ENCODE data around the gene COG5. TPM values are rescaled to one million over a fixed set of nuclear protein-coding genes. Genes with fewer than 3 reads are reported as not detected.

The COG5 gene
- total and polyA plus RNA-seq, 2 of the 4 experiments (the other 2 are of a cell fraction), result 18.5 to 27.4 TPM

- peak; percentile 6; the same call in 1 of the 2 replicates for TF ChIP-seq BHLHE40 (IDR thresholded peaks at IDR 0.05; ENCODE audit: low read depth, low read length)
Measured at GRCh38 chr7:107387573-107388219, 176.0 kb downstream of the COG5 start (continued).

- Histone ChIP-seq H3K36me3 (ENCODE audit: control insufficient read depth, insufficient read depth, low read length) (no peaks in the 10 kb centered on the region), H3K23ac (ENCODE audit: low read depth, low read length) (0 out of 2 replicates have a peak overlapping the region, but pooled peaks have one; percentile 45)
- WGBS, 2 experiments (ENCODE audit: extremely low coverage in 2 of 2, insufficient read length in 1 of 2), result 30% methylated on average over 2 of the region's 6 CpGs; no CpG with 5 or more reads in 1 of the 2 experiments
Measured at GRCh38 chr7:107387128-107387527, 176.6 kb downstream of the COG5 start.

More at GRCh38 chr7:107387128-107387527, 176.6 kb downstream of the COG5 start:
- Histone ChIP-seq H3K79me1 (ENCODE audit: low read depth in 1 of 2, low read length in 2 of 2) (peaks cover 0 to 35% of the 10 kb centered on the region in 2 experiments; a peak in 2 of 4 replicates), H3K4me1 (ENCODE audit: control insufficient read depth, insufficient read depth, low read length) (peaks cover 13% of the 10 kb centered on the region), H3K27ac (ENCODE audit: insufficient read depth, low read length) (no peak overlapping the region), H3K14ac (replicated peaks; ENCODE audit: low read depth, low read length) (no peak overlapping the region), H2AFZ (replicated peaks; ENCODE audit: low read length, poor library complexity) (peak overlapping the region; percentile 59), H2BK20ac (ENCODE audit: low read depth, low read length) (peak overlapping the region; percentile 7; the same call in 1 of the 2 replicates), H2AK9ac (replicated peaks; ENCODE audit: low read depth, low read length, poor library complexity) (no peak overlapping the region), H3K4me2 (ENCODE audit: low read depth, low read length) (peak overlapping the region; percentile 21; the same call in 1 of the 2 replicates), H3K9me3 (ENCODE audit: control insufficient read depth, insufficient read depth, low read length) (no peaks in the 10 kb centered on the region), H2AK5ac (ENCODE audit: low read depth, low read length) (peak overlapping the region; percentile 3; the same call in 1 of the 2 replicates), H3K9ac (ENCODE audit: low read depth, low read length) (no peak overlapping the region), H3K4me3 (ENCODE audit: insufficient read depth, low read depth, low read length) (no peak overlapping the region), H2BK120ac (ENCODE audit: low read depth, low read length) (peak overlapping the region; percentile 10; the same call in 1 of the 2 replicates), H3K18ac (ENCODE audit: low read depth, low read length) (no peak overlapping the region; the same call in 1 of the 2 replicates), H4K5ac (ENCODE audit: low read depth, low read length) (no peak overlapping the region), H3K4ac (ENCODE audit: low read depth, low read length) (peak overlapping the region; percentile 2; the same call in 1 of the 2 replicates), H3K27me3 (ENCODE audit: control insufficient read depth, insufficient read depth, low read length) (no peaks in the 10 kb centered on the region), H3K9me1 (ENCODE audit: insufficient read depth, low read length) (peaks cover 10% of the 10 kb centered on the region), H4K8ac (ENCODE audit: low read depth in 2 of 2, low read length in 2 of 2) (no peak overlapping the region; a peak in 1 of 4 replicates), H4K20me1 (ENCODE audit: insufficient read depth, low read length) (no peaks in the 10 kb centered on the region; the same call in 1 of the 2 replicates), H2BK5ac (ENCODE audit: low read depth, low read length, poor library complexity, severe bottlenecking) (peak overlapping the region; percentile 41), H3K56ac (ENCODE audit: extremely low read depth, insufficient read depth, low read length) (no peak overlapping the region), H2BK15ac (ENCODE audit: low read depth, low read length) (no peak overlapping the region), H4K91ac (ENCODE audit: insufficient read depth, low read depth, low read length) (0 out of 2 replicates have a peak overlapping the region, but pooled peaks have one; percentile 0)
- DNase-seq (peak; percentile 39), ATAC-seq (ENCODE audit: low read depth) (peak; percentile 60)
- dilution Hi-C loops (cut with HindIII; ENCODE audit: low sequenced_read_pairs, unreplicated experiment), result no loop called here
- no TSS peak for BruUV-seq (replicated peaks)
- POLR2A ChIA-PET (ENCODE audit: unreplicated experiment), result no interaction called here
- no peak for TF ChIP-seq CHD1 (IDR thresholded peaks at IDR 0.05; ENCODE audit: low read depth, low read length)
- intact Hi-C loops (cut with micrococcal nuclease), result no loop called here
- in situ Hi-C loops (cut with MboI; ENCODE audit: low sequenced_read_pairs), result no loop called here
- CTCF ChIA-PET, result interaction anchor here (0.5 kb wide), 1 partner anchor 219 kb away, joined by 3 read pairs; no protein-coding TSS in a partner anchor

Data from IMR-90 (cell line).